ENCODE measurements around the gene ARGLU1. TPM values are rescaled to one million over a fixed set of nuclear protein-coding genes. Genes with fewer than 3 reads are reported as not detected.

Gene ARGLU1
- total RNA-seq, 4 donors from 2014 or later = 48.4 to 161 (median 67.5) TPM

DNA sequence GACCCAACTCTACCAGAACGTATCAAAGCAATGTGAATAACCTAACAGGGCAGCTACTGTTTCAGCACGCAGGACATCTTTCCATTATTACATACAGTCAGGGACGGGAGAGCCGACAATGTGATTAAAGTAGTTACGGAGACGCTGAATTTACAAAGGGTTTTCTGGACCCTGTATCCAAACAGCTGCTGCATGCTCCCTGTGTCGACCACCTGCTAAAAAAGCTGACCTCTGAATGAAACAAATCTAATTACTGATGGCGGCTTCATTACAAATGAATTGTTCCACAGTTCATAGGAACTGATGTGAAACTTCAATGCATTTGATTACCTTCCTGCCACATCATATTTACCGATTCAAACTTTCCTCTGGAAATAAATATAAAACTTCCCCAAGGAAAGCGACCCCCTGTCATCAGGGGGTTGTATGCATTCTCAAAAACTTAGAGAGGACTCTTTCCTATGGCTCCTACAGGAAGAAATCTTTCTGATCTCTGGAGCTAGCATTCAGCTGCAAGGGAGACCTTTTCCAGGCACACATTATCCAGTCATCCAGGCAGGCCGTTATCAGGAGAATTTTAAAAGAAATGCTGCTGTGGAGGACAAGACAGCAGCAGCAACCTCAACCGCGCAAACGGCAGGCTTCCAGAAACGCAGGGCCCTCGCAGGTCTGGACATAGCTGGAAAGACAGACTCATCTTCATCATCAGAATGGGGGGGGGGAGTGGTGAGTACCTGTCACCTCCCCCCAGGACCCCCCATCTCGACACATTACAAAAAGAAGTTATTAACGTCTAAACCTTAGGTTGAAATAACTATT lies 35.6 kb downstream of the ARGLU1 start:
- no peaks in the 10 kb centered on the region for H3K36me3 ChIP-seq
- no peak for TF ChIP-seq EP300 (IDR thresholded peaks at IDR 0.05)
- TF ChIP-seq, protein P1, sequence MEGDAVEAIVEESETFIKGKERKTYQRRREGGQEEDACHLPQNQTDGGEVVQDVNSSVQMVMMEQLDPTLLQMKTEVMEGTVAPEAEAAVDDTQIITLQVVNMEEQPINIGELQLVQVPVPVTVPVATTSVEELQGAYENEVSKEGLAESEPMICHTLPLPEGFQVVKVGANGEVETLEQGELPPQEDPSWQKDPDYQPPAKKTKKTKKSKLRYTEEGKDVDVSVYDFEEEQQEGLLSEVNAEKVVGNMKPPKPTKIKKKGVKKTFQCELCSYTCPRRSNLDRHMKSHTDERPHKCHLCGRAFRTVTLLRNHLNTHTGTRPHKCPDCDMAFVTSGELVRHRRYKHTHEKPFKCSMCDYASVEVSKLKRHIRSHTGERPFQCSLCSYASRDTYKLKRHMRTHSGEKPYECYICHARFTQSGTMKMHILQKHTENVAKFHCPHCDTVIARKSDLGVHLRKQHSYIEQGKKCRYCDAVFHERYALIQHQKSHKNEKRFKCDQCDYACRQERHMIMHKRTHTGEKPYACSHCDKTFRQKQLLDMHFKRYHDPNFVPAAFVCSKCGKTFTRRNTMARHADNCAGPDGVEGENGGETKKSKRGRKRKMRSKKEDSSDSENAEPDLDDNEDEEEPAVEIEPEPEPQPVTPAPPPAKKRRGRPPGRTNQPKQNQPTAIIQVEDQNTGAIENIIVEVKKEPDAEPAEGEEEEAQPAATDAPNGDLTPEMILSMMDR (IDR thresholded peaks at IDR 0.05) = no peak
- H3K27me3 ChIP-seq = no peaks in the 10 kb centered on the region
- WGBS = 45% methylated on average over 18 of the region's 18 CpGs
- no peaks in the 10 kb centered on the region for H3K9me3 ChIP-seq
- DNase-seq (ENCODE audit: low spot score in 2 of 2) = no peak
- peaks cover 53% of the 10 kb centered on the region for H3K4me1 ChIP-seq
- no peak overlapping the region for H3K27ac ChIP-seq
- H3K4me3 ChIP-seq = peak overlapping the region; percentile 81

DNA sequence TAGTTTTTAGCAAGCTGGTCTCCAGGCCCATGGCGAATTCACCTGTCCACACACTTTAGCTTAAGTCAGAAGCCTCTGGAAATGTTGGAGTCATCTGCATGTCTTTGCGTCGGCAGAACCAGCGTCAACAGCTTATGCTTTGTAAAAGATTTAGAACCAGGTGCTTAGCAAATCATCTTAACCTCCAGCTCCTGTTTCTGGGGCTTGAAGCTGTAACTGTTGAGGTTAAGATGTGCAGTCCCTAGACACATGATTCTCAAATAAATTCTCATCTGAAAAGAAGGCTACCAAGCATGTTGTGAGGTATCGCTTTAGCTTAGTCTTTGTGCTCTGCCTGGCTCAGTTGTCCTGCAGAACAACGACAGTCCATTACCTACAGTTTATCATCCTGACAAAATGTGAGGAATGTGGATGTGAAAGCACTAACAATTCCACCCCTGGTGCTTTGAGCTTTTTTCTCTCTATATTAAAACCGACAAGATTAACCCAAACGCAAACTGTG lies 36.9 kb downstream of the ARGLU1 start:
- Histone ChIP-seq H3K4me1 (peaks cover 48% of the 10 kb centered on the region), H3K36me3 (no peaks in the 10 kb centered on the region), H3K27me3 (no peaks in the 10 kb centered on the region), H3K4me3 (peak overlapping the region; percentile 81), H3K27ac (no peak overlapping the region), H3K9me3 (no peaks in the 10 kb centered on the region)
- WGBS = 82% methylated on average over 8 of the region's 8 CpGs
- no peak for DNase-seq (ENCODE audit: low spot score in 2 of 2)
- TF ChIP-seq EP300 (IDR thresholded peaks at IDR 0.05) (no peak), POLR2A (IDR thresholded peaks at IDR 0.05) (no peak), POLR2AphosphoS5 (IDR thresholded peaks at IDR 0.05) (no peak)
- TF ChIP-seq, protein P1 (IDR thresholded peaks at IDR 0.05) = no peak

DNA sequence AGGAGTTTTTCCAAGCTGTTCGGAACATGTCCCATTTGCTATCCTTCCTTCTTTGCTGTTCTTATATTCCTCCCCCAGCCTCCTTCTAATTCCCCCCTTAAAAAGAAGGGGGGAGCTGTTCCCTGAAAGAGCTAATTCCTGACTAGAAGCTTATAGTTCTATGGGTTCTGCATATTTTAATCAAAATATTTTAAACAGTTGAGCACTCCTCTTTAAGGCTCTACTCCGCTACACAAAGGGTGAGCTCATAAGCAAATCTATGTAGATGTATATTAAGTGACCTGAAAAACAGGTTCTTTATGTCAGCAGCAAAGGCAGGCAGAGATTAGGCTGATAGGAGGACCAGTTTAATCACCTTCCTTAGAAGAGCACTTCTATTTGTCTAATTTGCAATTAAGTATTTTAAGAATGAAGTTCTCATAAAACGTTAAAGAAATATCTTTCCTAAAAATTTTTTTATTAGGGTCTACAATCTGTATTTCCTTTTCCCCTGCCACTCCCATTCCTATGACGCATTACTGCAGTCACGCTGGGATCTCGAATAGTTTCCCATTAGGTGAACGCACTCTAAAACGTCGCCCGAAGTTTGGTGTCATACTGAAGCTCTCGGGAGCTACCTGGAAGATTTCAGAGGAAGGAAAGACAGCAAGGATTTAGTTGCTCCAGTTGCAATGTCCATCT lies 37.6 kb downstream of the ARGLU1 start:
- 56% methylated on average over 11 of the region's 11 CpGs for WGBS
- Histone ChIP-seq H3K27ac (peak overlapping the region; percentile 40), H3K4me3 (peak overlapping the region; percentile 81)

DNA sequence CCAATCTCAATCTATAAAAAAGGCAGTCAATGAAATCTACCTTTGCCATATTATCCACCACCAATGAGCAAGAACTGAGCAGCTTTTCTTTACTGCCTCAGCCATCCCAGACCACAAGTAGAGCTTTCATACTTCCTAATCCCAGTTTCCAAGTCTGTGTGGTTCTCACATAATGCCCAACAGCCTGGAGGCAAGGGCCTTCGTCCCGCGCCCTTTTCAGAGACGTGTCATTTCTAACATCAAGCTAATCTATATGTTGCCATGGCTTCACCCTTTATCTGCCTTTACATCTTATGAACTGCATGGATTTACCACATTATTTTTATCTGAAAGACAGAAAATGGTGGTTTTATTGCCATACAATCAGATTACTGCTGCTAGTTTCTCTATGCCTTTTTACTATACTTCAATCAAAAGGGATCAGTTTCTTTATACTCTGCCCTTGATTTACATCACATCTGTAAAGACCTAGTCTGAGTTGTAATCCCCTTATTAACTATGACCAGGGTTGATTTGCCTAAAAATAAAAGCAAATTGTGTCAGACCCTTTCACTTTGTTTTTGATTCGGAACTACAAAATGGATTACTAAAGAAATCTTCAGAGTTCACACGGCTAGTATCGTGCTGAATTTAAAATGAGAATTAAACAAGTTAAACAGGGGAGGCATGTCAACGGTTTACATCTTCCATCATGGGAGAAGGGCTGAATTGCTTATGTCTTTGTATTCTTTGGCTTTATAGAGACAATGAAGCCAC lies 38.3 kb downstream of the ARGLU1 start:
- Histone ChIP-seq H3K27me3 (no peaks in the 10 kb centered on the region), H3K36me3 (no peaks in the 10 kb centered on the region), H3K4me1 (peaks cover 51% of the 10 kb centered on the region), H3K9me3 (no peaks in the 10 kb centered on the region), H3K4me3 (peak overlapping the region; percentile 81), H3K27ac (peak overlapping the region; percentile 40)
- 65% methylated on average over 8 of the region's 8 CpGs for WGBS
- no peak for DNase-seq (ENCODE audit: low spot score in 2 of 2)
- TF ChIP-seq POLR2AphosphoS5 (IDR thresholded peaks at IDR 0.05) = no peak
- TF ChIP-seq, protein P1 (IDR thresholded peaks at IDR 0.05) = no peak
- no peak for TF ChIP-seq EP300 (IDR thresholded peaks at IDR 0.05)
- TF ChIP-seq POLR2A (IDR thresholded peaks at IDR 0.05) = no peak

More for the DNA sequence above, 37.6 kb downstream of the ARGLU1 start:
- Histone ChIP-seq H3K9me3 (no peaks in the 10 kb centered on the region), H3K27me3 (no peaks in the 10 kb centered on the region), H3K36me3 (no peaks in the 10 kb centered on the region), H3K4me1 (peaks cover 51% of the 10 kb centered on the region)
- TF ChIP-seq POLR2A (IDR thresholded peaks at IDR 0.05) = no peak
- TF ChIP-seq POLR2AphosphoS5 (IDR thresholded peaks at IDR 0.05) = no peak
- TF ChIP-seq EP300 (IDR thresholded peaks at IDR 0.05) = no peak
- TF ChIP-seq, protein P1 (IDR thresholded peaks at IDR 0.05) = no peak
- DNase-seq (ENCODE audit: low spot score in 2 of 2) = no peak

All from suprapubic skin (tissue), 4 donors.